Activated T-helper 2 cell treated with anti-CD3 and anti-CD28 coated beads, Interferon-gamma antibody, Interleukin-2, Interleukin-4, amounts not matched to agents 10 μg/mL and 5 μg/mL and 100 μg/mL, durations not matched to agents 14 hours and 24 hours and 36 hours (primary cell): ENCODE data around the gene ACAD11. TPM values are rescaled to one million over a fixed set of nuclear protein-coding genes. Genes with fewer than 3 reads are reported as not detected.
A peak's percentile ranks its signal among the peaks of the same experiment; 100 is the strongest.

Source experiments
- DNase-seq: peaks from one replicate; pipeline ENCODE4 v3.0.0; 2021; ENCODE audit warnings: low spot score
- H3K27ac Mint-ChIP-seq: one replicate; pipeline ENCODE4 v1.8.0; 2021; ENCODE audit warnings: mixed read lengths
- H3K27me3 Mint-ChIP-seq: one replicate; pipeline ENCODE4 v1.8.0; 2021; ENCODE audit warnings: low read depth, mixed read lengths
- H3K36me3 Mint-ChIP-seq: one replicate; pipeline ENCODE4 v1.8.0; 2021; ENCODE audit warnings: low read depth, mixed read lengths
- H3K4me1 Mint-ChIP-seq: one replicate; pipeline ENCODE4 v1.8.0; 2021; ENCODE audit warnings: low read depth, mixed read lengths
- H3K4me3 Mint-ChIP-seq: one replicate; pipeline ENCODE4 v1.8.0; 2021; ENCODE audit warnings: low read depth, mild to moderate bottlenecking, moderate library complexity, mixed read lengths
- H3K9me3 Mint-ChIP-seq: one replicate; pipeline ENCODE4 v1.8.0; 2021; ENCODE audit warnings: mixed read lengths
- intact Hi-C: fragments of 100-400 bp; cut with micrococcal nuclease; formaldehyde crosslinking; loops from one replicate; pipeline ENCODE4 v1.15.1; 2023
- total RNA-seq: library from RNA; stranded (reverse); gene quantifications from 2 replicates; pipeline ENCODE4 v1.2.3, GENCODE V29; 2022

The ACAD11 gene
- total RNA-seq, 1 donor from 2014 or later = 18.3 TPM

GRCh38 chr3:132660811-132661070, 1.1 kb upstream of the ACAD11 start:
- no peak for DNase-seq
- Mint-ChIP-seq H3K27me3 (no peaks in the 10 kb centered on the region), H3K4me1 (peaks cover 43% of the 10 kb centered on the region), H3K27ac (peak overlapping the region; percentile 97), H3K4me3 (peak overlapping the region; percentile 94), H3K36me3 (peaks cover 29% of the 10 kb centered on the region), H3K9me3 (no peaks in the 10 kb centered on the region)
- intact Hi-C loops = loop anchor here (1.0 to 2.0 kb wide), 6 partner anchors 14 to 308 kb away; partner anchors contain the start of genes DNAJC13 and NPHP3

DNA sequence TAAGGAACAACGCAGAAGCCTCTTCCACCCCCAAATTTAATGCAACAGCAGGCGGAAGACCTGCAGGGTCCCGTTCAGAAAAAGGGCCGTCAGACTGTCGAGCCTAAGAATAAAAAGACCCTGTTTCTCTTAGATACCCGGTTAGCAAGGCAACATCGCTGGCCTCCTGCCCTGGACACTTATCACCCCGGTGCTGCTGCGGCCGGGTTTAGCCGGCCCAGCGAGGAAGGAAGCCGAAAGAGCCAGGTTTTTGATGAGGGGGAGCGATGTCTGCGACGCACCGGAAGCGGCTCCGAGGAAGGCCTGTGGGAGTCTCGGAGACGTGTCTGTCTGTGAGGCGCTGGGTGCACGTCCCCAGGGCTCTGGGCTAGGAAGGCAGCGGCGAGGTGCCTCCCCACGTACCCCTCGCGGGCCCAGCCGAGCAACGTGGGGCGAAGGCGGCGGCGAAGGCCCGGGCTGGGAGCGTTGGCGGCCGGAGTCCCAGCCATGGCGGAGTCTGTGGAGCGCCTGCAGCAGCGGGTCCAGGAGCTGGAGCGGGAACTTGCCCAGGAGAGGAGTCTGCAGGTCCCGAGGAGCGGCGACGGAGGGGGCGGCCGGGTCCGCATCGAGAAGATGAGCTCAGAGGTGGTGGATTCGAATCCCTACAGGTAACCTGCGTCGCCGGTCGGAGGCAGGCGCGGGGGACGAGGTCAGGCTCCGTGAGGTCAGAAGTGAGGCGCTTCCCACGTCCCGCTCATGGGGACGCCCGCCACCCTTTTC, 622 bp upstream of the ACAD11 start, which contains the start of gene UBA5:
Gene UBA5 (plus strand): TSS at position 278 of the 759 bp plus-strand sequence. CDS start 209 bp downstream, at position 487.
- H3K4me3 Mint-ChIP-seq = peak within 1 kb of the TSS; percentile 94
- peaks cover 44% of the 10 kb centered on the region for H3K4me1 Mint-ChIP-seq
- intact Hi-C loops = loop anchor here (1.0 to 2.0 kb wide), 6 partner anchors 15 to 308 kb away; partner anchors contain the start of genes DNAJC13 and NPHP3
- DNase-seq = peak; percentile 65
- H3K9me3 Mint-ChIP-seq = no peaks in the 10 kb centered on the region
- peak within 1 kb of the TSS; percentile 97 for H3K27ac Mint-ChIP-seq
- peaks cover 29% of the 10 kb centered on the region for H3K36me3 Mint-ChIP-seq
- H3K27me3 Mint-ChIP-seq = no peaks in the 10 kb centered on the region

- Mint-ChIP-seq H3K27me3 (no peaks in the 10 kb centered on the region), H3K4me1 (peaks cover 37% of the 10 kb centered on the region), H3K27ac (peak overlapping the region; percentile 97), H3K9me3 (no peaks in the 10 kb centered on the region), H3K4me3 (peak overlapping the region; percentile 94), H3K36me3 (peaks cover 19% of the 10 kb centered on the region)
- DNase-seq = no peak
- intact Hi-C loops = no loop called here
Observed at GRCh38 chr3:132659000-132659364, 627 bp downstream of the ACAD11 start.

GRCh38 chr3:132657869-132658747, 1.5 kb downstream of the ACAD11 start:
- no peak overlapping the region for H3K27ac Mint-ChIP-seq
- intact Hi-C loops = no loop called here
- peak overlapping the region; percentile 94 for H3K4me3 Mint-ChIP-seq
- peaks cover 12% of the 10 kb centered on the region for H3K36me3 Mint-ChIP-seq
- H3K9me3 Mint-ChIP-seq = no peaks in the 10 kb centered on the region
- DNase-seq = no peak
- peaks cover 30% of the 10 kb centered on the region for H3K4me1 Mint-ChIP-seq
- H3K27me3 Mint-ChIP-seq = no peaks in the 10 kb centered on the region

- Mint-ChIP-seq H3K36me3 (peaks cover 8% of the 10 kb centered on the region), H3K27me3 (no peaks in the 10 kb centered on the region), H3K27ac (no peak overlapping the region), H3K4me3 (no peak overlapping the region), H3K4me1 (peaks cover 17% of the 10 kb centered on the region), H3K9me3 (no peaks in the 10 kb centered on the region)
- intact Hi-C loops = no loop called here
- no peak for DNase-seq
Observed at GRCh38 chr3:132655471-132655870, 4.1 kb downstream of the ACAD11 start.

DNA sequence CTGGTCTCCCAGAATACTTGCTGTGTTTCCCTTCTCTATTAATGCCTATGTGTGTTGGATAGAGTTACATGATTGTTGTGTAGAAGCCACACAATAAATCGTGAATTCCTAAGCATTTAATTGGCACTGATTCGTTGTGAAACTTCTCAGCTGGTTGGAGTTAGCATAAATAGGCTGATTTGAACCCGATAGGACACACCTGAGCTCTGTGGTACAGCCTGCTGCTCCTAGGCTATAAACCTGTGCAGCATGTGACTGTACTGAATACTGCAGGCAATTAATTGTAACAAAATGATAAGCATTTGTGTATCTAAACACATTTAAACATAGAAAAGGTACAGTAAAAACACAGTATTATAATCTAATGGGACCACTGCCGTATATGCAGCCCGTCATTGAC, 4.9 kb downstream of the ACAD11 start:
- Mint-ChIP-seq H3K27ac (no peak overlapping the region), H3K4me3 (no peak overlapping the region), H3K9me3 (no peaks in the 10 kb centered on the region), H3K36me3 (peaks cover 8% of the 10 kb centered on the region), H3K4me1 (peaks cover 17% of the 10 kb centered on the region), H3K27me3 (no peaks in the 10 kb centered on the region)
- DNase-seq = no peak
- intact Hi-C loops = no loop called here

DNA sequence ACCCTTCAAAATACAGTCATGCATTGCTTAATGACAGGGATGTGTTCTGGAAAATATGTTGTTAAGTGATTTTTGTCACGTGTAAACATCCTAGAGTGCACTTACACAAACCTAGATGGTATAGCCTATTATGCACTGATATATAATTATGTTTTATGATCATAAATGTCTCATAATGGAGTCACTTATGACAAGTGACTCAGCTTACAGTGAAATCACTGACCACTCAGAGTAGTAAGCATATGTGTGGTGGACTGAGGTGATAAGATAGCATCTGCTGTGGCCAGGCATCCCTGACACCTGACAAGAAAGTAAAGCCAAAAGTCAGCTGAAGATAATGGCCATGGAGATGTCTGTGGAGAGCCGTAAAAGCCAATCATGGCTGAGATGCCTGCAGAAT, 5.4 kb downstream of the ACAD11 start:
- Mint-ChIP-seq H3K36me3 (peaks cover 8% of the 10 kb centered on the region), H3K4me3 (no peak overlapping the region), H3K27ac (no peak overlapping the region), H3K27me3 (no peaks in the 10 kb centered on the region), H3K9me3 (no peaks in the 10 kb centered on the region), H3K4me1 (peaks cover 15% of the 10 kb centered on the region)
- DNase-seq = no peak
- intact Hi-C loops = no loop called here

- peaks cover 3% of the 10 kb centered on the region for H3K36me3 Mint-ChIP-seq
Observed at GRCh38 chr3:132652640-132653270, 6.9 kb downstream of the ACAD11 start.

DNA sequence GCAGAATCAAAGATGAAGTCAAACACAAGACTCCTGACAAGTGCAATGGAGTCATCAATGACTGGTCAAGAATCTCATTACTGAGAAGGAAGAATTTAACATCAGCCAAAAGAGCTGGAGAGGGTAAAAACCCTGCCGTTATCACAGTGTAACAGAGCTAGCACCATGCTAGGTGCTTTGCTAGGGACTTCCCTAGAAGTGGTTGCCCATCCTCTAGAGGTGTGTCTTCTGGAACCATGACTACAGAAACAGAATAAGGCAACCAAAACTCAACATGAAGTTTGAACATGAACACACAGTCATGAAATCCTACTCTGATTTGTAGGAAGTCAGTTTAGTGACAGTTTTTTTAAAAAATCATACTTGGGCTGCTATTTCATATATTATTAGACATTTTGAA, 9.5 kb downstream of the ACAD11 start:
- Mint-ChIP-seq H3K4me3 (no peak overlapping the region), H3K27me3 (no peaks in the 10 kb centered on the region), H3K9me3 (no peaks in the 10 kb centered on the region), H3K36me3 (no peaks in the 10 kb centered on the region), H3K27ac (no peak overlapping the region), H3K4me1 (peaks cover 1% of the 10 kb centered on the region)
- no peak for DNase-seq
- intact Hi-C loops = no loop called here

More at GRCh38 chr3:132652640-132653270, 6.9 kb downstream of the ACAD11 start:
- DNase-seq = no peak
- Mint-ChIP-seq H3K4me3 (no peak overlapping the region), H3K9me3 (no peaks in the 10 kb centered on the region), H3K27ac (no peak overlapping the region), H3K27me3 (no peaks in the 10 kb centered on the region), H3K4me1 (peaks cover 7% of the 10 kb centered on the region)
- intact Hi-C loops = no loop called here

- DNase-seq = no peak
- peaks cover 3% of the 10 kb centered on the region for H3K36me3 Mint-ChIP-seq
Observed at GRCh38 chr3:132645058-132645457, 14.6 kb downstream of the ACAD11 start.

DNA sequence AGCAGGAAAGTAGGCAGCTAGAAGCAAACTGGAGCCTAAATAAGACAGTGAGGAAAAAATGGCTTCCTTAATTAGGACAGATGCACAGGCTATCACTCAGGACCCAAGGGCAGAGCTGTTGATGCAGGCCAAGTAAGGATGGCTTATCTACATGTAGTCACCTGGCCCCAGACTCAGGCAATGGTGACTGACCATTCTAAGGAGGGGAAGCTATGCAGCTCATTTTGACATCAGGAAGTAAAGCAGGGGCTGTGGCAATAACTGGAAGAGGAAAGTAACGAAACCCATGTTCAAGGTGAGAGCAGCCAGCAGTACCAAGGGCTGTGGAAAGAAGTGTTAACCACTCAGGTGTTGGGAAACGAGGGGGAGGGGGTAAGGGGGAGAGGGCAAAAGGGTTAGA, 16.2 kb downstream of the ACAD11 start:
- peaks cover 18% of the 10 kb centered on the region for H3K36me3 Mint-ChIP-seq
- no peak overlapping the region for H3K4me3 Mint-ChIP-seq
- intact Hi-C loops = loop anchor here (10.0 kb wide), 1 partner anchor 389 kb away; no protein-coding TSS in a partner anchor
- DNase-seq = no peak
- H3K9me3 Mint-ChIP-seq = no peaks in the 10 kb centered on the region
- no peaks in the 10 kb centered on the region for H3K27me3 Mint-ChIP-seq
- peaks cover 4% of the 10 kb centered on the region for H3K4me1 Mint-ChIP-seq
- no peak overlapping the region for H3K27ac Mint-ChIP-seq

More at GRCh38 chr3:132645058-132645457, 14.6 kb downstream of the ACAD11 start:
- intact Hi-C loops = loop anchor here (10.0 kb wide), 1 partner anchor 390 kb away; no protein-coding TSS in a partner anchor
- Mint-ChIP-seq H3K9me3 (no peaks in the 10 kb centered on the region), H3K27ac (no peak overlapping the region), H3K4me3 (no peak overlapping the region), H3K27me3 (no peaks in the 10 kb centered on the region), H3K4me1 (peaks cover 4% of the 10 kb centered on the region)

- intact Hi-C loops = loop anchor here (1.0 to 10.0 kb wide), 3 partner anchors 106 to 388 kb away; no protein-coding TSS in a partner anchor
- Mint-ChIP-seq H3K4me3 (no peak overlapping the region), H3K27me3 (no peaks in the 10 kb centered on the region), H3K27ac (no peak overlapping the region), H3K4me1 (peaks cover 4% of the 10 kb centered on the region), H3K36me3 (peaks cover 20% of the 10 kb centered on the region), H3K9me3 (no peaks in the 10 kb centered on the region)
- DNase-seq = no peak
Observed at GRCh38 chr3:132642539-132642847, 17.1 kb downstream of the ACAD11 start.
